ENCODE data around the gene CIITA.
A peak's percentile ranks its signal among the peaks of the same experiment; 100 is the strongest.

CIITA gene

GRCh38 chr16:10938796-10939648 lies 62.0 kb downstream of the CIITA start:
- DNase-seq = no peak

GRCh38 chr16:10939649-10940234 lies 62.7 kb downstream of the CIITA start:
- DNase-seq = no peak

GRCh38 chr16:10940501-10941079 lies 63.6 kb downstream of the CIITA start:
- DNase-seq = peak; percentile 20

GRCh38 chr16:10941127-10941933 lies 64.3 kb downstream of the CIITA start:
- peak; percentile 56 for DNase-seq

- peak; percentile 72 for DNase-seq
Measured at GRCh38 chr16:10941935-10942351, 64.9 kb downstream of the CIITA start.

- peak; percentile 93 for DNase-seq
Measured at GRCh38 chr16:10942352-10943063, 65.5 kb downstream of the CIITA start, which contains the start of gene DEXI. Gene DEXI (minus strand): TSS chr16:10942468. CDS start chr16:10942005, 463 bp downstream.

GRCh38 chr16:10943064-10943353 lies 66.0 kb downstream of the CIITA start:
- no peak for DNase-seq

- DNase-seq = peak; percentile 98
Measured at GRCh38 chr16:10944249-10945064, 67.5 kb downstream of the CIITA start, which contains the start of gene CLEC16A. Gene CLEC16A (plus strand): TSS chr16:10944564. CDS start chr16:10944718, 154 bp downstream.

- no peak for DNase-seq
Measured at GRCh38 chr16:10945065-10945787, 68.2 kb downstream of the CIITA start.

- DNase-seq = no peak
Measured at GRCh38 chr16:10946308-10946707, 69.3 kb downstream of the CIITA start.

- DNase-seq = no peak
Measured at GRCh38 chr16:10947211-10947787, 70.3 kb downstream of the CIITA start.

- DNase-seq = no peak
Measured at GRCh38 chr16:10949424-10949970, 72.5 kb downstream of the CIITA start.

GRCh38 chr16:10950393-10950792 lies 73.4 kb downstream of the CIITA start:
- DNase-seq = peak; percentile 7

- DNase-seq = no peak
Measured at GRCh38 chr16:10951026-10951425, 74.0 kb downstream of the CIITA start.

GRCh38 chr16:10954903-10955302 lies 77.9 kb downstream of the CIITA start:
- no peak for DNase-seq

GRCh38 chr16:10957771-10958482 lies 80.9 kb downstream of the CIITA start:
- DNase-seq = no peak

GRCh38 chr16:10959161-10959560 lies 82.2 kb downstream of the CIITA start:
- no peak for DNase-seq

GRCh38 chr16:10961231-10961630 lies 84.2 kb downstream of the CIITA start:
- DNase-seq = no peak

All from retina (tissue), 1 donor.